ENCODE data around the gene EMX2. TPM values are rescaled to one million over a fixed set of nuclear protein-coding genes. Genes with fewer than 3 reads are reported as not detected.

EMX2 gene
- polyA plus RNA-seq, 5 donors, result 0.09 to 0.60 (median 0.38) TPM; not detected in 2

GRCh38 chr10:117531371-117532002 is 11.1 kb upstream of the EMX2 start:
- no peak for DNase-seq

- no peak for DNase-seq
Observed at GRCh38 chr10:117532003-117532385, 10.6 kb upstream of the EMX2 start.

- no peak for DNase-seq
Observed at GRCh38 chr10:117532451-117533107, 10.0 kb upstream of the EMX2 start.

- DNase-seq, result no peak
Observed at GRCh38 chr10:117533507-117534281, 8.9 kb upstream of the EMX2 start.

GRCh38 chr10:117534321-117535297 is 7.9 kb upstream of the EMX2 start:
- DNase-seq, result no peak

GRCh38 chr10:117535298-117536071 is 7.1 kb upstream of the EMX2 start:
- DNase-seq, result no peak

GRCh38 chr10:117536072-117536865 is 6.3 kb upstream of the EMX2 start:
- DNase-seq, result no peak

- DNase-seq, result no peak
Observed at GRCh38 chr10:117536866-117537435, 5.6 kb upstream of the EMX2 start.

GRCh38 chr10:117537436-117537903 is 5.1 kb upstream of the EMX2 start:
- no peak for DNase-seq

GRCh38 chr10:117537904-117538524 is 4.5 kb upstream of the EMX2 start:
- no peak for DNase-seq

GRCh38 chr10:117539361-117539773 is 3.2 kb upstream of the EMX2 start:
- DNase-seq, result no peak

GRCh38 chr10:117539903-117540639 is 2.5 kb upstream of the EMX2 start:
- no peak for DNase-seq

GRCh38 chr10:117540640-117541404 is 1.7 kb upstream of the EMX2 start:
- DNase-seq, result no peak

- no peak for DNase-seq
Observed at GRCh38 chr10:117541405-117541908, 1.1 kb upstream of the EMX2 start.

GRCh38 chr10:117541909-117542705 is 439 bp upstream of the EMX2 start:
- DNase-seq, result no peak

GRCh38 chr10:117543225-117544003 is 868 bp downstream of the EMX2 start:
- DNase-seq, result no peak
